HG03565 (cell line): ENCODE data around the gene TBC1D8.

Source experiments
- ATAC-seq: cut with Tn5 transposase; IDR thresholded peaks from one replicate; pipeline ENCODE4 v1.9.1; 2021; ENCODE audit warnings: mild to moderate bottlenecking, moderate library complexity; ENCODE audit not compliant: unreplicated experiment

Gene TBC1D8

GRCh38 chr2:101162561-101163330 is 11.6 kb upstream of the TBC1D8 start:
- no peak for ATAC-seq

GRCh38 chr2:101161658-101162057 is 10.5 kb upstream of the TBC1D8 start:
- no peak for ATAC-seq

GRCh38 chr2:101160454-101160853 is 9.3 kb upstream of the TBC1D8 start:
- ATAC-seq: no peak

GRCh38 chr2:101159526-101159925 is 8.3 kb upstream of the TBC1D8 start:
- ATAC-seq: no peak

GRCh38 chr2:101157272-101157671 is 6.1 kb upstream of the TBC1D8 start:
- no peak for ATAC-seq

GRCh38 chr2:101153787-101154186 is 2.6 kb upstream of the TBC1D8 start:
- ATAC-seq: no peak

GRCh38 chr2:101153077-101153707 is 2.0 kb upstream of the TBC1D8 start:
- ATAC-seq: no peak

GRCh38 chr2:101152272-101153076 is 1.3 kb upstream of the TBC1D8 start:
- peak; percentile 51 for ATAC-seq

GRCh38 chr2:101151859-101152271 is 683 bp upstream of the TBC1D8 start:
- ATAC-seq: no peak

- ATAC-seq: no peak
Measured at GRCh38 chr2:101150306-101151145, 656 bp downstream of the TBC1D8 start.

GRCh38 chr2:101149241-101150192 is 1.7 kb downstream of the TBC1D8 start:
- ATAC-seq: no peak

GRCh38 chr2:101148777-101149176 is 2.4 kb downstream of the TBC1D8 start:
- ATAC-seq: no peak

- no peak for ATAC-seq
Measured at GRCh38 chr2:101147971-101148370, 3.2 kb downstream of the TBC1D8 start.

GRCh38 chr2:101147062-101147461 is 4.1 kb downstream of the TBC1D8 start:
- no peak for ATAC-seq

GRCh38 chr2:101146535-101146934 is 4.6 kb downstream of the TBC1D8 start:
- no peak for ATAC-seq

- ATAC-seq: no peak
Measured at GRCh38 chr2:101145406-101145805, 5.8 kb downstream of the TBC1D8 start.

GRCh38 chr2:101142163-101142562 is 9.0 kb downstream of the TBC1D8 start:
- no peak for ATAC-seq

GRCh38 chr2:101140978-101141655 is 10.1 kb downstream of the TBC1D8 start:
- ATAC-seq: no peak

- no peak for ATAC-seq
Measured at GRCh38 chr2:101140237-101140636, 10.9 kb downstream of the TBC1D8 start.
